ENCODE results near the gene MYL9.

DNA sequence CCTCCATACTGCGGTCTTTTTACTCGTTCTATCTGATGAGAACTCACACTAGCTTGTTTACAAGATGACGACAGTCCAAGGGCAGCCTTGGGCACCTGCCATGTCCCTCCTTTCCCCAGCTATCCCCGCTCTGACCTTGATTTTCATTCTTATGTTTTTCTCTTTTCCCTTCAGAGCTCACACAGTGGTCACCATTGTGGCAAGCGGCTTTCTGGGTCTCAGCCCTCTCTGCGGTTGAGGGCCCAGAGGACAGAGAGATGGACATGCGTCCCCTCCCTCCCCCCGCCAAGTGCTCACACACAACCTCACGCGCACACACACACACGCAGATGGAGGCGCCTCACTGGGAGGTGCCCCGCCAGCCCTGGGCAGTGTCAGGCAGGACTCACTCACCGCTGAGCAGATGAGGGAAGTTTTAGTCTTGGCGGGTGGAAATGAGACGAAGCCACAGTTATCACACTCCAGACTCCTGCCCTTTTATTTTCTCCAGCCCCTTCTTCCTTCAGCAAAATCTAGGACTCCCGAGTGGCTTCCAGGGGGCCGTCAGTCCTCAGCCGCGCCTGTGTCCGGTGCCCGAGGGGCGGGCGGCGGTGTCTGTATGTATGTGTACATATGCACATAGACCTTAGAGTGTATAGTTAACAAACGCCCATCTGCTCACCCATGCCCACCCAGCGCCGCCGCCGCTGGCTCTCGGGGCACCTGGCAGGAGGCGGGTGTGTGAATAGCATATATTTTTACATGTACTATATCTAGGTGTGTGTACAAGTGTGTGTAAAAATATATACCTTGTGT lies 13.8 kb upstream of the MYL9 start:
- TF ChIP-seq, protein P1, sequence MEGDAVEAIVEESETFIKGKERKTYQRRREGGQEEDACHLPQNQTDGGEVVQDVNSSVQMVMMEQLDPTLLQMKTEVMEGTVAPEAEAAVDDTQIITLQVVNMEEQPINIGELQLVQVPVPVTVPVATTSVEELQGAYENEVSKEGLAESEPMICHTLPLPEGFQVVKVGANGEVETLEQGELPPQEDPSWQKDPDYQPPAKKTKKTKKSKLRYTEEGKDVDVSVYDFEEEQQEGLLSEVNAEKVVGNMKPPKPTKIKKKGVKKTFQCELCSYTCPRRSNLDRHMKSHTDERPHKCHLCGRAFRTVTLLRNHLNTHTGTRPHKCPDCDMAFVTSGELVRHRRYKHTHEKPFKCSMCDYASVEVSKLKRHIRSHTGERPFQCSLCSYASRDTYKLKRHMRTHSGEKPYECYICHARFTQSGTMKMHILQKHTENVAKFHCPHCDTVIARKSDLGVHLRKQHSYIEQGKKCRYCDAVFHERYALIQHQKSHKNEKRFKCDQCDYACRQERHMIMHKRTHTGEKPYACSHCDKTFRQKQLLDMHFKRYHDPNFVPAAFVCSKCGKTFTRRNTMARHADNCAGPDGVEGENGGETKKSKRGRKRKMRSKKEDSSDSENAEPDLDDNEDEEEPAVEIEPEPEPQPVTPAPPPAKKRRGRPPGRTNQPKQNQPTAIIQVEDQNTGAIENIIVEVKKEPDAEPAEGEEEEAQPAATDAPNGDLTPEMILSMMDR (IDR thresholded peaks at IDR 0.05), result no peak
- TF ChIP-seq POLR2A (IDR thresholded peaks at IDR 0.05), result no peak
